Peyer's patch (tissue), 4 donors: Measurements from ENCODE around the gene KMO. TPM values are rescaled to one million over a fixed set of nuclear protein-coding genes. Genes with fewer than 3 reads are reported as not detected.
A peak's percentile ranks its signal among the peaks of the same experiment; 100 is the strongest.

Experiments used
- DNase-seq, 3 donors: peaks; one replicate each; pipeline ENCODE4 v3.0.0-alpha.2; 2017 to 2019
- H3K27ac ChIP-seq, 4 donors: fragments of 200-600 bp; sonication (generic); one replicate each; pipeline ENCODE4 v1.5.1; 2016 to 2019
- H3K27me3 ChIP-seq, 2 donors: fragments of 200-600 bp; sonication (generic); one replicate each; pipeline ENCODE4 v1.5.1; 2019
- H3K36me3 ChIP-seq, 3 donors: fragments of 200-600 bp; sonication (generic); one replicate each; pipeline ENCODE4 v1.5.1; 2016 to 2019
- H3K4me1 ChIP-seq, 4 donors: fragments of 200-600 bp; sonication (generic); one replicate each; pipeline ENCODE4 v1.5.1; 2016 to 2019
- H3K4me3 ChIP-seq, 4 donors: fragments of 200-600 bp; sonication (generic); 1 replicate in 3 of 4; 2 replicates in 1 of 4; pipeline ENCODE4 v1.5.1; 2016 to 2019; ENCODE audit warnings: mild to moderate bottlenecking in 1 of 4
- H3K9me3 ChIP-seq, 4 donors: fragments of 200-600 bp; sonication (generic); one replicate each; pipeline ENCODE4 v1.5.1; 2016 to 2019; ENCODE audit warnings: mild to moderate bottlenecking in 1 of 4
- POLR2A ChIP-seq, 2 donors: fragments of 450-650 bp; IDR thresholded peaks; one replicate each; pipeline ENCODE4 v1.5.1; 2017; ENCODE audit warnings: antibody characterized with exemption in 2 of 2, mild to moderate bottlenecking in 2 of 2, moderate library complexity in 2 of 2
- total RNA-seq, 4 donors: library from RNA; depleted of rRNA; stranded (reverse); fragments of >200 nt; gene quantifications; one replicate each; pipeline ENCODE4 v1.1.0, GENCODE V29; 2016
- TF ChIP-seq, protein P1 (sequence below), 6 experiments: fragments of 450-650 bp in 4 of 6; fragments of 200-600 bp in 2 of 6; sonication (generic) in 1 of 6; IDR thresholded peaks; one replicate each; pipeline ENCODE4 v1.5.1; 2017 to 2019; ENCODE audit warnings: antibody characterized with exemption in 6 of 6, mild to moderate bottlenecking in 3 of 6, moderate library complexity in 1 of 6

KMO gene
- total RNA-seq, 4 donors from 2014 or later = 0.13 to 32.2 (median 0.70) TPM; not detected in 1

DNA sequence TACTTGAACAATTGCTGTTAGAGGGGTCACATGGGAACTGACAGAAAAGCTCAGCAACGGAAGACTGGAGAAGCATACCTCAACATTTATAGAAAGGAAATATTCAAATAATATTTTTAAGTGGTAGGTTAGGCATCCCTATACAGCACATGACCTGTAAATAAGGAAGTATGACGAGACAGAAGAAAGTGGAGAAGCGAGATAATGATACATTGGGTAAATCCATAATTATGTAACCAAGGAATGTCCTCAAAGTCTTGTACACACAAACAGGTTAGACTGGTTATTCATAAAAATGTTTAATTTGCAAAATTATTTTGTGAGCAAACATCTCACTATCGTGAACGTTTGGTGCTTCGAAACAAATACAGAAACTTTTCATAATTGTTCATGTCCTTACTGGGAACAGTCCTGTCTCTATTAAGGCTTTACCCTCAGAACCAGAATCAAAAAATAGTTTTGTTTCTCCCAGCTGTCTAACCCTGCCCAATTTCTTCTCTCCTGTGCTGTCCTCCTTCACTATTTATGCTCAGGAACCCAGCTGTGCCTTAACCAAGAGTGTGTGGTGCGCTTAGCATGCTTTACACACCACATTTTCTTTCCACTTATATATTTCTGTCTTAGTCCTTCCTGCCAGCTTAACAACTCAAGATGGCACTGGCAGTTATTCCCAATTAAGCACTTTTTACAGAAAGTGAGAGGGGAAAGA is 10.2 kb downstream of the KMO start:
- Histone ChIP-seq H3K36me3 (no peaks in the 10 kb centered on the region), H3K4me1 (no peaks in the 10 kb centered on the region), H3K27ac (no peak overlapping the region), H3K9me3 (no peaks in the 10 kb centered on the region), H3K27me3 (no peaks in the 10 kb centered on the region), H3K4me3 (no peak overlapping the region)
- TF ChIP-seq, protein P1, sequence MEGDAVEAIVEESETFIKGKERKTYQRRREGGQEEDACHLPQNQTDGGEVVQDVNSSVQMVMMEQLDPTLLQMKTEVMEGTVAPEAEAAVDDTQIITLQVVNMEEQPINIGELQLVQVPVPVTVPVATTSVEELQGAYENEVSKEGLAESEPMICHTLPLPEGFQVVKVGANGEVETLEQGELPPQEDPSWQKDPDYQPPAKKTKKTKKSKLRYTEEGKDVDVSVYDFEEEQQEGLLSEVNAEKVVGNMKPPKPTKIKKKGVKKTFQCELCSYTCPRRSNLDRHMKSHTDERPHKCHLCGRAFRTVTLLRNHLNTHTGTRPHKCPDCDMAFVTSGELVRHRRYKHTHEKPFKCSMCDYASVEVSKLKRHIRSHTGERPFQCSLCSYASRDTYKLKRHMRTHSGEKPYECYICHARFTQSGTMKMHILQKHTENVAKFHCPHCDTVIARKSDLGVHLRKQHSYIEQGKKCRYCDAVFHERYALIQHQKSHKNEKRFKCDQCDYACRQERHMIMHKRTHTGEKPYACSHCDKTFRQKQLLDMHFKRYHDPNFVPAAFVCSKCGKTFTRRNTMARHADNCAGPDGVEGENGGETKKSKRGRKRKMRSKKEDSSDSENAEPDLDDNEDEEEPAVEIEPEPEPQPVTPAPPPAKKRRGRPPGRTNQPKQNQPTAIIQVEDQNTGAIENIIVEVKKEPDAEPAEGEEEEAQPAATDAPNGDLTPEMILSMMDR (IDR thresholded peaks at IDR 0.05) = no peak
- no peak for TF ChIP-seq POLR2A (IDR thresholded peaks at IDR 0.05)
- DNase-seq = no peak

DNA sequence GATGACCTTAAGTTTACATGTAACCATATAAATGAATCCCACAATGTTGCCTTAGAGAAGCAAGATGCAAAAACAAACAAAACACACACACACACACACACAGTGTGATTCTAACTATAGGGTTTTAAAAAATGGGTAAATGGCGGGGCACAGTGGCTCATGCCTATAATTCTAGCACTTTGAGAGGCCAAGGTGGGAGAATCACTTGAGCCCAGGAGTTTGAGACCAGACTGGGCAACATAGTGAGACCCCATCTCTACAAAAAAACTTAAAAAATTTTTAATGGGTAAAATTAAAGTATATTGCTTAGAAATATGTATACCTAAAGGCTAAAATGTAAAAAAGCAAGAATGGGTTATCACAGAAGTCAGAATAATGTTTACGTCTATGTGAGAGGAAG is 15.8 kb downstream of the KMO start:
- TF ChIP-seq, protein P1 (IDR thresholded peaks at IDR 0.05) = no peak
- TF ChIP-seq POLR2A (IDR thresholded peaks at IDR 0.05) = no peak
- no peak overlapping the region for H3K4me3 ChIP-seq
- H3K27me3 ChIP-seq = no peaks in the 10 kb centered on the region
- no peak for DNase-seq
- H3K36me3 ChIP-seq = no peaks in the 10 kb centered on the region
- H3K27ac ChIP-seq = no peak overlapping the region
- H3K4me1 ChIP-seq = peaks cover 0 to 3% (median 0%) of the 10 kb centered on the region in 4 donors
- no peaks in the 10 kb centered on the region for H3K9me3 ChIP-seq

DNA sequence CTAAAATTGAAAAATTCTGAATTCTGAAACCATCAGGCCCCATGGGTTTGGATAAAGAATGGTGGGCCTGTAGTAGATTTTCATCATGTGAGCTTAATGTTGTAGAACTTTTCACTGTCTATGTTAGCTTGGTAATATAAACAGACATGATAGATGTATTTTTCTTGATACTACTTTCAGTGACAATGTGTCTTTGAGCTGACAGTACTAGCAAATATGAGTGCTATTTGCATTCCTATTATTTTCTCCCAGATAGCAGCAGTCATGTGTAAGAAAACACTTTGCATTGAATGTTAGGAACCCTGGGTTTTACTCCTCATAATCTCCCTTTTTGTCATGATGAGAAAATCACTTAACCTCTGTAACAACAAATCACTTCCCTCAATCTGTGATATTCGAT is 18.1 kb downstream of the KMO start:
- Histone ChIP-seq H3K9me3 (no peaks in the 10 kb centered on the region), H3K4me3 (no peak overlapping the region), H3K27me3 (no peaks in the 10 kb centered on the region), H3K4me1 (peaks cover 0 to 3% (median 0%) of the 10 kb centered on the region in 4 donors), H3K27ac (no peak overlapping the region), H3K36me3 (no peaks in the 10 kb centered on the region)
- TF ChIP-seq, protein P1 (IDR thresholded peaks at IDR 0.05) = no peak
- TF ChIP-seq POLR2A (IDR thresholded peaks at IDR 0.05) = no peak
- DNase-seq = no peak

DNA sequence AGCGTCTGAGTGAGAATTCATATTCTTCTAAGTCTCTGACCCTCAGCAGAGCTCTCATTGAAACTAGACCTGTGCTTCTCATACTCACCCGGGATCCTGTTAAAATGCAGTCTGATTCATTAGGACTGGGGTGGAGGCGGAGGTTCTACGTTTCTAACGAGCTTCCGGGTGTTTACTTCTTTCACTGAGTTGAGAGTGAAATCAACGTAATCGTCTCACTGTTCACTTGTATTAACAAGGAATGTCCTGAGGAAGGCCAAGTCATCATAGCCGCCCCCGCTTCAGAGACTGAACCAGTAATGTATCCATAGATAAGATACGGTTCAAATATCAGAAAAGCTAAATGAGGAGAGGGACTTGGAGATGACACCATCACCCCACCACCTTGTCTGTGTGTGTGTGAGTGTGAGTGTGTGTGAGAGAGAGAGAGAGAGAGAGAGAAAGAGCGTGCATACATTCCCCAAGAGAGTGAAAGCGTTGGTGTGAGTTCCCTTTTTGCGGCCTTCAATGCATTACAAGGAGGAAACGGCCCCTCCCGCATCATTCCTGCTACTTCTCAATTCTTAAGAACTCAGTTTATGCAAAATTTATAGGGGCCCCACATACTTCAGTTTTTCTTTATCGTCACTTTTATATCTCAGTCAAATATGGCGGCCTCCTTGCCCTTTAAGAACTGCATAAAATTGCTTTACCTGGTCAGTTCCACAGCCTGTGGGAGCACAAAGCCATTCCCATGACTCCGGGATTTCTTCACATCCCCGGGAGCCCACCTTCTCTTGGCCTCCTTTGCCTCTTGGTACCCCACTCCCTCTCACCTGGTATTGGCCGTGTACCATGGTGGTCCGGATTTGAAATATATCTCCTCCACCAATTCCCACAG is 19.8 kb downstream of the KMO start:
- Histone ChIP-seq H3K4me1 (peaks cover 0 to 3% (median 0%) of the 10 kb centered on the region in 4 donors), H3K36me3 (no peaks in the 10 kb centered on the region), H3K4me3 (peak overlapping the region in 3 of 4 donors; percentile 6 to 33 (median 23)), H3K9me3 (no peaks in the 10 kb centered on the region), H3K27me3 (no peaks in the 10 kb centered on the region), H3K27ac (peak overlapping the region in 3 of 4 donors; percentile 48 to 82 (median 73))
- DNase-seq = peak in 2 of 3 donors; percentile 88 to 89
- TF ChIP-seq, protein P1 (IDR thresholded peaks at IDR 0.05) = no peak
- TF ChIP-seq POLR2A (IDR thresholded peaks at IDR 0.05) = no peak

DNA sequence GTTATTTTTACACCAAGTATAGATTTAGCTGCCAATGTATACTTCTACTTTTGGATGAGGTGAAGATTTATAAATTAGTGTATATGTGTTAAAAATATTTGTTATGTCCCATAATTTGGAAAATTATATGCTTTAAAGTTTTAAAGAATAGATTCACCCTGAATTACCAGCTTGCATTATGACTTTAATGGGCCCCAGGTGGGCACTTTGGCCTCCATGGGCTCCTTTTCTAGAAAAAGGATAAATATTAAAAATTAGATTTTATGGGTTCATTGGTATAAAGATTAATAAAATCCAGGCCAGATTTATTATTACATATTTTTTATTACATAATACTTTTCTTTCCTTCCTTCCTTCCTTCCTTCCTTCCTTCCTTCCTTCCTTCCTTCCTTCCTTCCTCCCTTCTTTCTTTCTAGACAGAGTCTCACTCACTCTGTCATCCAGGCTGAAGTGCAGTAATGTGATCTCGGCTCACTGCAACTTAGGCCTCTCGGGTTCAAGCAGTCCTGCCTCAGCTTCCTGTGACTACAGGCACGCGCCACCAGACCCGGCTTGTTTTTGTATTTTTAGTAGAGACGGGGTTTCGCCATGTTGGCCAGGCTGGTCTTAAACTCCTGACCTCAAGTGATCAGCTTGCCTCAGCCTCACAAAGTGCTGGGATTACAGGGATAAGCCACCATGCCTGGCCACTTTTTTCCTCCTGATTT is 21.9 kb downstream of the KMO start:
- Histone ChIP-seq H3K4me3 (no peak overlapping the region), H3K36me3 (no peaks in the 10 kb centered on the region), H3K27ac (no peak overlapping the region), H3K9me3 (no peaks in the 10 kb centered on the region), H3K4me1 (peaks cover 0 to 3% (median 0%) of the 10 kb centered on the region in 4 donors), H3K27me3 (no peaks in the 10 kb centered on the region)
- TF ChIP-seq POLR2A (IDR thresholded peaks at IDR 0.05) = no peak
- TF ChIP-seq, protein P1 (IDR thresholded peaks at IDR 0.05) = no peak
- DNase-seq = no peak
